Epithelial cell of esophagus (primary cell): ENCODE data around the gene RASGRF2.

ENCODE experiments used
- DNase-seq: peaks from one replicate; pipeline ENCODE4 v3.0.0; 2010; ENCODE audit warnings: low read depth
- H3K4me3 ChIP-seq: 2 replicates; pipeline ENCODE4 v1.5.1; 2011; ENCODE audit warnings: mild to moderate bottlenecking, low read length, control low read depth
- TF ChIP-seq, protein P1 (sequence below): IDR thresholded peaks from 2 replicates; pipeline ENCODE4 v1.5.1; 2011; ENCODE audit warnings: low read depth, mild to moderate bottlenecking, low read length, control low read depth, inconsistent platforms; ENCODE audit not compliant: insufficient read depth; ENCODE audit errors: missing control alignments

RASGRF2 gene

DNA sequence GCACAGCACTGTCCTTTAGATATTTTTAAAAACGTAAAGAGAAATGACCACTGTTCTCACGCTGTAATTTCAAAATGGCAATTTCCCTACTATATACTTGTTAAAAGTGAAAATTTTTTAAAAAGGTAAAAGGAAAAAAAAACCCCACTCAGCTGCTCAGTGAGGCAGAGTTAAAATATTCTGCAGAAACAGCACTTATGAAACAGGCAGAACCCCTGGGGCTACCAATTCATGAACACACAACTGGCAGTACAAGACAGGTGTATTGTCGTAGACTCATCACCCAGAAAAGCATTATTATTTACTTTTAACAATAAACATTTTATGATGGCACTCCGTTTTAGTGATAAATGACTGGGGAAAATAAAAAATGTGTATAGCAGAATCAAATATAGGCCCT lies 1.5 kb upstream of the RASGRF2 start:
- peak; percentile 36 for DNase-seq
- H3K4me3 ChIP-seq, result no peak overlapping the region
- TF ChIP-seq, protein P1, sequence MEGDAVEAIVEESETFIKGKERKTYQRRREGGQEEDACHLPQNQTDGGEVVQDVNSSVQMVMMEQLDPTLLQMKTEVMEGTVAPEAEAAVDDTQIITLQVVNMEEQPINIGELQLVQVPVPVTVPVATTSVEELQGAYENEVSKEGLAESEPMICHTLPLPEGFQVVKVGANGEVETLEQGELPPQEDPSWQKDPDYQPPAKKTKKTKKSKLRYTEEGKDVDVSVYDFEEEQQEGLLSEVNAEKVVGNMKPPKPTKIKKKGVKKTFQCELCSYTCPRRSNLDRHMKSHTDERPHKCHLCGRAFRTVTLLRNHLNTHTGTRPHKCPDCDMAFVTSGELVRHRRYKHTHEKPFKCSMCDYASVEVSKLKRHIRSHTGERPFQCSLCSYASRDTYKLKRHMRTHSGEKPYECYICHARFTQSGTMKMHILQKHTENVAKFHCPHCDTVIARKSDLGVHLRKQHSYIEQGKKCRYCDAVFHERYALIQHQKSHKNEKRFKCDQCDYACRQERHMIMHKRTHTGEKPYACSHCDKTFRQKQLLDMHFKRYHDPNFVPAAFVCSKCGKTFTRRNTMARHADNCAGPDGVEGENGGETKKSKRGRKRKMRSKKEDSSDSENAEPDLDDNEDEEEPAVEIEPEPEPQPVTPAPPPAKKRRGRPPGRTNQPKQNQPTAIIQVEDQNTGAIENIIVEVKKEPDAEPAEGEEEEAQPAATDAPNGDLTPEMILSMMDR, result no peak

DNA sequence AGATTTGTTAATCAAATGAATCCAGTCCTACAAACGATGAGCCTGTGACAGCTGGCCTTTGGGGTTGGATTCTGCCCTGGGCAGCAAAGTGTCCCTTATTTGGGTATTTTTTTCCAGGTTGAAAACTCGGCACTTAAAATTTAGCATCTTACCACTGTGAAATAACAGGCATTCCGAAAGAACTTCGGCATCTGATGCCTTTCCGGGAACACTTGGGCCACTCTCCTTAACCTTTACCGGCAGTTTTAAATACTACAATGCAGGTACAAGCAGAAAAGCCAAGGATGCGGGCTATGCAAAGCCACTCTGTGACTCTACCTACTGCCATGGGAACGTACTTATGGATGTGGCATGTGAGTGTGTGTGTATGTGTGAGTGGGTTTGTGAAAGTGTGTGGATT lies 1.0 kb upstream of the RASGRF2 start:
- DNase-seq, result no peak
- TF ChIP-seq, protein P1, result no peak
- H3K4me3 ChIP-seq, result no peak overlapping the region

DNA sequence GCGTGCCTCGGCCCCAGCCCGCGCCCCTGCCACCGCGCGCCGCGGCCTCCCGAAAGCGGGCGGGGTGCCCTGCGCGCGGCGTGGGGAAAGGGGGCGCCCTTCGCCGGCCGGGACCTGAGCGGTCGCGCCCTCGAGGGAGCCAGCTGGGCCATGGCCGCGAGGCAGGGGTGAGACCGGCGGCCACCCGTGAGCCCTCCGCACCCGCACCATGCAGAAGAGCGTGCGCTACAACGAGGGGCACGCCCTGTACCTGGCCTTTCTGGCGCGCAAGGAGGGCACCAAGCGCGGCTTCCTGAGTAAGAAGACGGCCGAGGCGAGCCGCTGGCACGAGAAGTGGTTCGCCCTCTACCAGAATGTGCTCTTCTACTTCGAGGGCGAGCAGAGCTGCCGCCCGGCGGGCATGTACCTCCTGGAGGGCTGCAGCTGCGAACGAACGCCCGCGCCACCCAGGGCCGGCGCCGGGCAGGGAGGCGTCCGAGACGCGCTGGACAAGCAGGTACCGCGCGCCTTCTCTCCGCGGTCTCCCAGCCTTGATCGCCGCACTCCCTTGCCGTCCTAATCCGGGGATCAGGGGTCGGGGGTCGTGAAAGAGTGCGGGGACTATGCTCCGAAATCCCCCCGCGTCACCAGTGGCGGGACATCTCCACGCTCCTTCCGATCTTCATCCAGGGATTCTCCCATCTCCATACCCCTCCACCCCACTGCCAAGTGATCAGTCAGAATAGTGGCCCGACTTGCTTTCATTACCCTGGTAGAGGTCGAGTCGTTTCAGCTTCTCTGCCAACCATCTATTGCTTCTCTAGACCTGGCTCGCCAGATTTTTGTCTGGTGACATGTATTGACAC lies 590 bp downstream of the RASGRF2 start:
- DNase-seq, result peak; percentile 43
- TF ChIP-seq, protein P1, result no peak
- peak overlapping the region; percentile 29 for H3K4me3 ChIP-seq

DNA sequence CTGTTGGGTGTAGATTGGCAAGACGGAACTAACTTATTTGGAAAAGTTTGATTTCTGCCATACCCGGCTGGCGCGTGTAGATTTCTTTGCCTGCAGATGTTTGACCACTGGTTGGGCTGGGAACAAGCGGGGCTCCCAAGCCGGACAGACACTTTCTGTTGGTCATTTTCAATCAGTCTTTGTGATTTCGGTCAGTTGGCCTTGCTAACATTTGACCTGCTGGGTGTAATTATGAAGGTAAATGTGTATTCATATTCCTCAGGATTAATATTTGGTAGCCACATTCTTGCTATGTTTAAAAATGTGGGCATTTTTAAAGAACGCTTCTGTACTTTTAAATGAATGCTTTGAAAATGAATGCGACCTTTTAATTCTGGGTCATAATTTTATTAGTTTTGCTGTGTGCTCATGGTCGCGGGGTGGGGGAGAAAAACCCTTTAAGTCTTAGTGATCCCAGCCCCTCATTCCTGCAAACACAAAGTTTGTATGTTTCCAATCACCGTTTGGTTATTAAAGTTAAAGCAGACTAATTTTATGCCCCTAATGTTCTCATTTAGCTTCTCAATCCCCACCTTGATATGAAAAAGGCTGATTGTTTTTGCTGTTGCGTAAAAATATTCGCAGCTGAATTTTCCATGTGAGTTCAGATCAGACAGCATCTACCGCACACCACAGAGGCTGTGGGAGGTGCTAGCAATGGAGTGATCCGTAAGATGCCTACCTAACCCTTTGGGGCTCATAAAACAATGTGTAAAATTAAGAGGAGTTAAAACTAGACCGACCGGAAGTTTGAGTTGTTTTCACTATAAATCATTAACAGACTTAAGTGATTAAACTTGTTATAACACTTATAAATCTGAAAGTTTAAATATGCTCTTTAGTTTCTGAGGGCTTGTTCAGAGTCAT lies 1.5 kb downstream of the RASGRF2 start:
- no peak overlapping the region for H3K4me3 ChIP-seq
- TF ChIP-seq, protein P1, result no peak
- DNase-seq, result no peak

DNA sequence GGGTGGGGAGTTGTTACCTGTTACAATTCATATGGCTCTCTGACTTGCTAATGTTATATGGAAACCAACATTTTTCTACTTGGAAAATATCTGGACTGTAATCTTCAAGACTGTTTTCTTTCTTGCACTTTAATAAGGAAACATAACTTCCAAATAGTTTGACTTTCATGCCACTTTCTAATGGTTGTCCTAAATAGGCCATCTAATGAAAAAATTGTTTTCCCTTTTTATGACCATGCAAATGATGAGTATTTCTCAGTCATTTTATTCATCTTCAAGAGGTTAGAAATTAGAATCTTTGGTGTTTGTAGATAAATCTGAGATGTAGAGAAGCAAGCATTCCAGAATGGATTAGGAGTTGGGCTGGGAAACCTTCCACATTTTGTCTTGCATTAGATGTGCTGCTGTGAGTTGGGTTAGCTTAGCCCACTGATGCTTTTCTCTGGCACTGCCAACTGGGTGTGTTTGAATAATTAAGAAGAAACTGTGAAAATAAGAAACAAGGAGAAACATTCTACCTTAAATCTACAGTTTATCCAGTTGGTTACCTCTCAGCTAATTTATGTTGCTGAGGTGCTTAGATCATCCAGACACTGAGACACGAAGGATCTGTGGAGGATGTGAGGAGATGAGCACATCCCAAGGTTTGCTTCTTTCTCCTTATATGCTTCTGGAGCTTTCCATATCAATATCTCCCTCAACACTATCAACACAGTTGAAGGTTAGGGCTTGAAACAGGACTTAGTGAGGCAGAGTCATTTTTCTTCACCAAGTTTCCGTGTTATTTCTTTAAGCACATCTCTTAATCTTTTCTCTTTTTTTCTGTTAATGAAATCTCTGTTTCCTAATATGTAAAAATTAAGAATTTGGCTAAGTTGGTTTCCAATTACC lies 2.7 kb downstream of the RASGRF2 start:
- TF ChIP-seq, protein P1, result no peak
- no peak for DNase-seq
- H3K4me3 ChIP-seq, result no peak overlapping the region

DNA sequence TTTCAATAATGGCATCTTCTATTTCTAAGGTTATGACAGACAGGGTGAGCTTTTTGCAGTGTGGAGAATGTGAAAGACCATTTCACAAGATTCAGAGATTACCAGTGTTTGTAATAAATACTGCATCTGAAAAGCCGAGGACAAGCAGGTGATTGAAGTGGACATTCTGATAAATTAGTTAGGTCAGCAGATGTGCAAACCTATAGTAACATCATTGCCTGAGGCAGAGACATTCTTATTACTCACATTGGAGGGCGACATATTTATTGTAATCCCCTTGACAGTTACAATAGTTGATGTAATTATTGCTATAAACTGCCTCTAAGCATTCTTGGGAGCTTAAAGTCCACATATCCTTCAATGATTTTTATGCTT lies 3.3 kb downstream of the RASGRF2 start:
- DNase-seq, result no peak
- no peak overlapping the region for H3K4me3 ChIP-seq
- TF ChIP-seq, protein P1, result no peak
